HepG2 (cell line): Measurements from ENCODE around the gene MAP2K7. TPM values are rescaled to one million over a fixed set of nuclear protein-coding genes. Genes with fewer than 3 reads are reported as not detected.

Experiments used
- CAMTA2 ChIP-seq: sonication (generic); formaldehyde crosslinking; IDR thresholded peaks from 2 replicates; pipeline ENCODE4 v1.4.0; 2020; ENCODE audit warnings: mild to moderate bottlenecking, missing genetic modification reagents, borderline replicate concordance
- ELF4 ChIP-seq: sonication (generic); formaldehyde crosslinking; IDR thresholded peaks from 2 replicates; pipeline ENCODE4 v1.5.0; 2020; ENCODE audit warnings: missing genetic modification reagents, mild to moderate bottlenecking, moderate library complexity, borderline replicate concordance
- MAX ChIP-seq: IDR thresholded peaks from 2 replicates; pipeline ENCODE4 v1.6.1; 2012; ENCODE audit warnings: inconsistent platforms
- NFYB ChIP-seq: sonication (generic); formaldehyde crosslinking; IDR thresholded peaks from 2 replicates; pipeline ENCODE4 v1.4.0; 2020; ENCODE audit warnings: missing genetic modification reagents
- NR2F1 ChIP-seq, 2 experiments: fragments of 450-650 bp in 1 of 2; formaldehyde crosslinking in 1 of 2; IDR thresholded peaks; 2 replicates each; pipeline versions ENCODE4 v1.5.0 to v1.6.1; 2016 to 2020; ENCODE audit warnings: mild to moderate bottlenecking in 1 of 2, missing compliant biosample characterization in 1 of 2, missing genetic modification reagents in 1 of 2, moderate library complexity in 1 of 2
- PTBP1 ChIP-seq: fragments of 200-400 bp; formaldehyde crosslinking; IDR thresholded peaks from 2 replicates; pipeline ENCODE4 v1.6.1; 2018; ENCODE audit warnings: low read length, low read depth; ENCODE audit not compliant: poor library complexity, severe bottlenecking
- RAD21 ChIP-seq: fragments of 450-650 bp; formaldehyde crosslinking; IDR thresholded peaks from 2 replicates; pipeline ENCODE4 v1.5.0; 2020; ENCODE audit warnings: mild to moderate bottlenecking
- TCF12 ChIP-seq, 2 experiments: fragments of 450-650 bp in 1 of 2; sonication (generic) in 1 of 2; formaldehyde crosslinking in 1 of 2; IDR thresholded peaks; 2 replicates each; pipeline versions ENCODE4 v1.6.1 to v1.8.0; 2017 to 2022; ENCODE audit warnings: antibody characterized with exemption in 1 of 2, mild to moderate bottlenecking in 1 of 2, missing genetic modification reagents in 1 of 2, moderate library complexity in 1 of 2
- THYN1 ChIP-seq: sonication (generic); formaldehyde crosslinking; IDR thresholded peaks from 2 replicates; pipeline ENCODE4 v1.8.1; 2023; ENCODE audit warnings: low read depth, mild to moderate bottlenecking, moderate library complexity, missing genetic modification reagents, borderline replicate concordance
- ZFP82 ChIP-seq: sonication (generic); formaldehyde crosslinking; IDR thresholded peaks from 2 replicates; pipeline ENCODE4 v1.5.1; 2020; ENCODE audit warnings: mild to moderate bottlenecking, missing genetic modification reagents, borderline replicate concordance
- ZFX ChIP-seq: sonication (generic); formaldehyde crosslinking; IDR thresholded peaks from 2 replicates; pipeline ENCODE4 v1.4.0; 2020; ENCODE audit warnings: mild to moderate bottlenecking, low read depth, missing genetic modification reagents, moderate library complexity
- ZNF282 ChIP-seq: fragments of 450-650 bp; IDR thresholded peaks from 2 replicates; pipeline ENCODE4 v1.6.1; 2018; ENCODE audit not compliant: partially characterized antibody
- ZNF616 ChIP-seq: sonication (generic); formaldehyde crosslinking; IDR thresholded peaks from 2 replicates; pipeline ENCODE4 v1.5.0; 2020; ENCODE audit warnings: low read depth, mild to moderate bottlenecking, missing genetic modification reagents
- ZNF883 ChIP-seq: sonication (generic); formaldehyde crosslinking; IDR thresholded peaks from 2 replicates; pipeline ENCODE4 v1.5.1; 2020; ENCODE audit warnings: mild to moderate bottlenecking, missing genetic modification reagents; ENCODE audit errors: not compliant biosample characterization
- polyA plus RNA-seq, 8 experiments: library from polyadenylated mRNA; depleted of rRNA in 3 of 8; stranded (reverse) in 7 of 8; unstranded in 1 of 8; fragments of >200 nt; fragmentation: Illumina TruSeq in 4 of 8; extraction: Trizol in 4 of 8; gene quantifications; 2 replicates each; pipeline versions ENCODE4 v1.2.1 to v1.2.3, GENCODE V29; 2011 to 2016; ENCODE audit warnings: low read depth in 4 of 8, missing spikeins in 1 of 8, mixed read lengths in 1 of 8; ENCODE audit not compliant: insufficient read depth in 1 of 8
- total RNA-seq, 5 experiments: library from RNA; depleted of rRNA; stranded (reverse); fragments of >200 nt; fragmentation: Illumina TruSeq; extraction: Trizol; gene quantifications; 2 replicates each; pipeline ENCODE4 v1.2.3, GENCODE V29; 2016; ENCODE audit warnings: low read depth in 1 of 5
- TF ChIP-seq, protein P1 (sequence below): sonication (generic); formaldehyde crosslinking; IDR thresholded peaks from 2 replicates; pipeline ENCODE4 v1.4.0; 2020; ENCODE audit warnings: missing genetic modification reagents
- TF ChIP-seq, protein P2 (sequence below): sonication (generic); formaldehyde crosslinking; IDR thresholded peaks from 2 replicates; pipeline ENCODE4 v1.5.0; 2020; ENCODE audit warnings: missing genetic modification reagents, mild to moderate bottlenecking, borderline replicate concordance
- TF ChIP-seq, protein P3 (sequence below): IDR thresholded peaks from 2 replicates; pipeline ENCODE4 v1.6.1; 2016; ENCODE audit warnings: low read depth, missing genetic modification reagents, missing compliant biosample characterization
- TF ChIP-seq, protein P4 (sequence below): IDR thresholded peaks from 2 replicates; pipeline ENCODE4 v1.6.1; 2016; ENCODE audit warnings: missing genetic modification reagents, missing compliant biosample characterization

Gene MAP2K7
- total and polyA plus RNA-seq, 2 of the 13 experiments (the other 11 are each of a cell fraction or from before 2014, with no cell fraction given) = 9.0 to 10.8 TPM

DNA sequence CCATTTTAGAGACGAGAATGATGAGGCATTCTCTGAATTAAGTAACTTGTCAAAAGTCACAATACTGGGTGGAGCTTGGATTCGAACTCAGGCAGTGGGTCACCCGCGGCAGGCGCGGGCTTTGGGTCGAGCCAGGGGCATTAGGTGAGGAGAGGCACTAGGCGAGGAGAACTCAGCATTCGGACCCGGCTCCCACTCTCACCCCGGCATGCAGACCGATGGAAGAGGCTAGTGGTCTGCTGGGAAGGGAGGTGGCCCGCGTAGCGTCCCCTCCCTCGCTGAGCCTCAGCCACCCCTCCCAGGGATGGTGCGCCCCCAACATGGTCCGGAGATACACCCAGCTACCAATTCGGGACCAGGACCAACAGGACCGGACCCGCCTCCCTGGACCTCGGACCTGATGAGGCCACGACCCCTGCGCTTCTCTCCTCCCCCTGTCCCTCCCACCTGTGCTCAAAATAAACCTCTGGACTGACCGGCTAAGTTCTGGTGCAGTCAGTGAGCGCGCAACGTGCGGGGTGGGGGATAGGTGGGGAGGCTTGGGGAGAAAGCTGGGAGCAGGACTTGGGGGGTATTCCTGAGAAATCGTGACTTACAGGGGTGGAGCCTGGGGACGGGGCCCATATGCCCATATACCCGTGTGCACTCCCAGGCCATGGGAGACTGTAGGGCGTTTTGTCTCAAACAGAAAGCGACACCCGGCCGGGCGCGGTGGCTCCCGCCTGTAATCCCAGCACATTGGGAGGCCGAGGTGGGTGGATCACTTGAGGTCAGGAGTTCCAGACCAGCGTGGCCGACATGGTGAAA, 15.1 kb downstream of the MAP2K7 start (continued):
- TF ChIP-seq, protein P1, sequence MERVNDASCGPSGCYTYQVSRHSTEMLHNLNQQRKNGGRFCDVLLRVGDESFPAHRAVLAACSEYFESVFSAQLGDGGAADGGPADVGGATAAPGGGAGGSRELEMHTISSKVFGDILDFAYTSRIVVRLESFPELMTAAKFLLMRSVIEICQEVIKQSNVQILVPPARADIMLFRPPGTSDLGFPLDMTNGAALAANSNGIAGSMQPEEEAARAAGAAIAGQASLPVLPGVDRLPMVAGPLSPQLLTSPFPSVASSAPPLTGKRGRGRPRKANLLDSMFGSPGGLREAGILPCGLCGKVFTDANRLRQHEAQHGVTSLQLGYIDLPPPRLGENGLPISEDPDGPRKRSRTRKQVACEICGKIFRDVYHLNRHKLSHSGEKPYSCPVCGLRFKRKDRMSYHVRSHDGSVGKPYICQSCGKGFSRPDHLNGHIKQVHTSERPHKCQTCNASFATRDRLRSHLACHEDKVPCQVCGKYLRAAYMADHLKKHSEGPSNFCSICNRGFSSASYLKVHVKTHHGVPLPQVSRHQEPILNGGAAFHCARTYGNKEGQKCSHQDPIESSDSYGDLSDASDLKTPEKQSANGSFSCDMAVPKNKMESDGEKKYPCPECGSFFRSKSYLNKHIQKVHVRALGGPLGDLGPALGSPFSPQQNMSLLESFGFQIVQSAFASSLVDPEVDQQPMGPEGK (CRISPR knock-in tag) = peak; percentile 94
- TF ChIP-seq TCF12 (IDR thresholded peaks at IDR 0.05) = no peak
- no peak for TF ChIP-seq TCF12 (CRISPR knock-in tag; IDR thresholded peaks at IDR 0.05)
- TF ChIP-seq, protein P2, sequence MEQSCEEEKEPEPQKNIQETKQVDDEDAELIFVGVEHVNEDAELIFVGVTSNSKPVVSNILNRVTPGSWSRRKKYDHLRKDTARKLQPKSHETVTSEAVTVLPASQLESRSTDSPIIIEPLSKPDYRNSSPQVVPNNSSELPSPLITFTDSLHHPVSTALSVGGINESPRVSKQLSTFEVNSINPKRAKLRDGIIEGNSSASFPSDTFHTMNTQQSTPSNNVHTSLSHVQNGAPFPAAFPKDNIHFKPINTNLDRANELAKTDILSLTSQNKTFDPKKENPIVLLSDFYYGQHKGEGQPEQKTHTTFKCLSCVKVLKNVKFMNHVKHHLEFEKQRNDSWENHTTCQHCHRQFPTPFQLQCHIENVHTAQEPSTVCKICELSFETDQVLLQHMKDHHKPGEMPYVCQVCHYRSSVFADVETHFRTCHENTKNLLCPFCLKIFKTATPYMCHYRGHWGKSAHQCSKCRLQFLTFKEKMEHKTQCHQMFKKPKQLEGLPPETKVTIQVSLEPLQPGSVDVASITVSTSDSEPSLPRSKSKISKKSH (CRISPR knock-in tag) = peak; percentile 65
- TF ChIP-seq, protein P3, sequence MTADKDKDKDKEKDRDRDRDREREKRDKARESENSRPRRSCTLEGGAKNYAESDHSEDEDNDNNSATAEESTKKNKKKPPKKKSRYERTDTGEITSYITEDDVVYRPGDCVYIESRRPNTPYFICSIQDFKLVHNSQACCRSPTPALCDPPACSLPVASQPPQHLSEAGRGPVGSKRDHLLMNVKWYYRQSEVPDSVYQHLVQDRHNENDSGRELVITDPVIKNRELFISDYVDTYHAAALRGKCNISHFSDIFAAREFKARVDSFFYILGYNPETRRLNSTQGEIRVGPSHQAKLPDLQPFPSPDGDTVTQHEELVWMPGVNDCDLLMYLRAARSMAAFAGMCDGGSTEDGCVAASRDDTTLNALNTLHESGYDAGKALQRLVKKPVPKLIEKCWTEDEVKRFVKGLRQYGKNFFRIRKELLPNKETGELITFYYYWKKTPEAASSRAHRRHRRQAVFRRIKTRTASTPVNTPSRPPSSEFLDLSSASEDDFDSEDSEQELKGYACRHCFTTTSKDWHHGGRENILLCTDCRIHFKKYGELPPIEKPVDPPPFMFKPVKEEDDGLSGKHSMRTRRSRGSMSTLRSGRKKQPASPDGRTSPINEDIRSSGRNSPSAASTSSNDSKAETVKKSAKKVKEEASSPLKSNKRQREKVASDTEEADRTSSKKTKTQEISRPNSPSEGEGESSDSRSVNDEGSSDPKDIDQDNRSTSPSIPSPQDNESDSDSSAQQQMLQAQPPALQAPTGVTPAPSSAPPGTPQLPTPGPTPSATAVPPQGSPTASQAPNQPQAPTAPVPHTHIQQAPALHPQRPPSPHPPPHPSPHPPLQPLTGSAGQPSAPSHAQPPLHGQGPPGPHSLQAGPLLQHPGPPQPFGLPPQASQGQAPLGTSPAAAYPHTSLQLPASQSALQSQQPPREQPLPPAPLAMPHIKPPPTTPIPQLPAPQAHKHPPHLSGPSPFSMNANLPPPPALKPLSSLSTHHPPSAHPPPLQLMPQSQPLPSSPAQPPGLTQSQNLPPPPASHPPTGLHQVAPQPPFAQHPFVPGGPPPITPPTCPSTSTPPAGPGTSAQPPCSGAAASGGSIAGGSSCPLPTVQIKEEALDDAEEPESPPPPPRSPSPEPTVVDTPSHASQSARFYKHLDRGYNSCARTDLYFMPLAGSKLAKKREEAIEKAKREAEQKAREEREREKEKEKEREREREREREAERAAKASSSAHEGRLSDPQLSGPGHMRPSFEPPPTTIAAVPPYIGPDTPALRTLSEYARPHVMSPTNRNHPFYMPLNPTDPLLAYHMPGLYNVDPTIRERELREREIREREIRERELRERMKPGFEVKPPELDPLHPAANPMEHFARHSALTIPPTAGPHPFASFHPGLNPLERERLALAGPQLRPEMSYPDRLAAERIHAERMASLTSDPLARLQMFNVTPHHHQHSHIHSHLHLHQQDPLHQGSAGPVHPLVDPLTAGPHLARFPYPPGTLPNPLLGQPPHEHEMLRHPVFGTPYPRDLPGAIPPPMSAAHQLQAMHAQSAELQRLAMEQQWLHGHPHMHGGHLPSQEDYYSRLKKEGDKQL (CRISPR knock-in tag) = no peak
- no peak for TF ChIP-seq ZNF883 (CRISPR knock-in tag)
- TF ChIP-seq MAX = peak; percentile 77
- no peak for TF ChIP-seq ELF4 (CRISPR knock-in tag)
- TF ChIP-seq RAD21 = no peak
- peak; percentile 21 for TF ChIP-seq PTBP1
- peak; percentile 30; the same call in 1 of the 2 replicates for TF ChIP-seq ZNF616
- TF ChIP-seq ZFX (CRISPR knock-in tag) = no peak
- peak in 1 of 2 experiments; percentile 81; a peak in 1 of 4 replicates for TF ChIP-seq NR2F1 (CRISPR knock-in tag; IDR thresholded peaks at IDR 0.05)
- no peak; the same call in 1 of the 2 replicates for TF ChIP-seq NFYB
- TF ChIP-seq ZNF282 = no peak
- no peak for TF ChIP-seq ZFP82 (CRISPR knock-in tag)
- no peak for TF ChIP-seq CAMTA2 (CRISPR knock-in tag)
- no peak for TF ChIP-seq THYN1 (CRISPR knock-in tag)
- TF ChIP-seq, protein P4, sequence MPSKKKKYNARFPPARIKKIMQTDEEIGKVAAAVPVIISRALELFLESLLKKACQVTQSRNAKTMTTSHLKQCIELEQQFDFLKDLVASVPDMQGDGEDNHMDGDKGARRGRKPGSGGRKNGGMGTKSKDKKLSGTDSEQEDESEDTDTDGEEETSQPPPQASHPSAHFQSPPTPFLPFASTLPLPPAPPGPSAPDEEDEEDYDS (CRISPR knock-in tag) = peak; percentile 93
